ENCODE results near the gene NEURL1B. TPM values are rescaled to one million over a fixed set of nuclear protein-coding genes. Genes with fewer than 3 reads are reported as not detected.

Gene NEURL1B
- total and polyA plus RNA-seq, 10 of the 15 experiments (the other 5 are each of a cell fraction or from before 2014, with no cell fraction given), result 0.04 to 0.28 (median 0.05) TPM; not detected in 4

- TF ChIP-seq IKZF1 (conservative IDR thresholded peaks at IDR 0.05), result no peak
- TF ChIP-seq CREM (IDR thresholded peaks at IDR 0.05; ENCODE audit: low read depth), result no peak
- TF ChIP-seq NRF1 (conservative IDR thresholded peaks at IDR 0.05; ENCODE audit: low read depth, low read length), result no peak
- no peak for TF ChIP-seq RCOR1 (conservative IDR thresholded peaks at IDR 0.05; ENCODE audit: low read depth, low read length)
- no peak for TF ChIP-seq NKRF (conservative IDR thresholded peaks at IDR 0.05)
- no peak for TF ChIP-seq GATAD2B (conservative IDR thresholded peaks at IDR 0.05; ENCODE audit: low read depth)
- TF ChIP-seq, protein P1, sequence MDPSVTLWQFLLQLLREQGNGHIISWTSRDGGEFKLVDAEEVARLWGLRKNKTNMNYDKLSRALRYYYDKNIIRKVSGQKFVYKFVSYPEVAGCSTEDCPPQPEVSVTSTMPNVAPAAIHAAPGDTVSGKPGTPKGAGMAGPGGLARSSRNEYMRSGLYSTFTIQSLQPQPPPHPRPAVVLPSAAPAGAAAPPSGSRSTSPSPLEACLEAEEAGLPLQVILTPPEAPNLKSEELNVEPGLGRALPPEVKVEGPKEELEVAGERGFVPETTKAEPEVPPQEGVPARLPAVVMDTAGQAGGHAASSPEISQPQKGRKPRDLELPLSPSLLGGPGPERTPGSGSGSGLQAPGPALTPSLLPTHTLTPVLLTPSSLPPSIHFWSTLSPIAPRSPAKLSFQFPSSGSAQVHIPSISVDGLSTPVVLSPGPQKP (IDR thresholded peaks at IDR 0.05; ENCODE audit: low read depth, low read length), result no peak
- no peak for TF ChIP-seq ESRRA (IDR thresholded peaks at IDR 0.05; ENCODE audit: low read length)
- TF ChIP-seq IRF4 (IDR thresholded peaks at IDR 0.05; ENCODE audit: low read depth, low read length), result no peak
- TF ChIP-seq SREBF2 (IDR thresholded peaks at IDR 0.05; ENCODE audit: low read length), result no peak
- no peak for TF ChIP-seq ZNF592 (IDR thresholded peaks at IDR 0.05)
- TF ChIP-seq RAD51 (IDR thresholded peaks at IDR 0.05), result no peak
- TF ChIP-seq TBL1XR1 (IDR thresholded peaks at IDR 0.05; ENCODE audit: low read depth, low read length), result no peak
- TF ChIP-seq NFXL1 (IDR thresholded peaks at IDR 0.05; ENCODE audit: borderline replicate concordance), result no peak
- TF ChIP-seq ATF2 (IDR thresholded peaks at IDR 0.05; ENCODE audit: low read length), result no peak
- TF ChIP-seq RAD21 (IDR thresholded peaks at IDR 0.05; ENCODE audit: insufficient read depth, low read depth, low read length), result no peak
- ATAC-seq, result no peak
- Histone ChIP-seq H4K20me1 (ENCODE audit: control insufficient read depth, insufficient read depth) (no peaks in the 10 kb centered on the region), H3K4me2 (ENCODE audit: control insufficient read depth, insufficient read depth) (no peak overlapping the region), H3K4me1 (ENCODE audit: control insufficient read depth, insufficient read depth, low read length) (no peaks in the 10 kb centered on the region), H2AFZ (ENCODE audit: control insufficient read depth, low read depth, low read length) (no peak overlapping the region), H3K9me3 (replicated peaks; ENCODE audit: control insufficient read depth, insufficient read depth, low read length) (no peaks in the 10 kb centered on the region), H3K4me3 (no peak overlapping the region), H3K9ac (ENCODE audit: control insufficient read depth, insufficient read depth, low read length) (no peak overlapping the region), H3K27me3 (replicated peaks in 1 of 2; ENCODE audit: control insufficient read depth in 2 of 2, insufficient read depth in 2 of 2, low read length in 1 of 2) (no peaks in the 10 kb centered on the region; a peak in 2 of 4 replicates), H3K36me3 (ENCODE audit: control insufficient read depth in 2 of 2, insufficient read depth in 2 of 2, low read length in 1 of 2) (no peaks in the 10 kb centered on the region), H3K79me2 (ENCODE audit: control insufficient read depth, insufficient read depth, low read length) (no peaks in the 10 kb centered on the region), H3K27ac (ENCODE audit: control insufficient read depth, insufficient read depth) (no peak overlapping the region)
- SMC1A ChIA-PET (ENCODE audit: uncharacterized antibody, unreplicated experiment), result interaction anchor here (0.6 kb wide), 1 partner anchor 231 kb away, joined by 3 read pairs; no protein-coding TSS in a partner anchor
- no peak for FAIRE-seq
- in situ Hi-C loops (cut with MboI), result no loop called here
- intact Hi-C loops (cut with micrococcal nuclease; ENCODE audit: unreplicated experiment), result no loop called here
- no TSS peak for BruUV-seq (replicated peaks)
- CTCF ChIA-PET, result interaction anchor here (0.6 to 1.3 kb wide), 2 partner anchors 28 to 269 kb away, joined by 3 to 4 read pairs; no protein-coding TSS in a partner anchor
- DNase-seq (ENCODE audit: low read depth, low spot score), result no peak
- POLR2A ChIA-PET, result no interaction called here
- WGBS (ENCODE audit: insufficient coverage, insufficient replicate concordance, low lambda C conversion rate, missing lambda C conversion rate), result 75% methylated on average over 33 of the region's 45 CpGs
- RAD21 ChIA-PET (ENCODE audit: unreplicated experiment), result no interaction called here
These were observed 28.4 kb downstream of the NEURL1B start for GRCh38 chr5:172669386-172670004.
